ENCODE data around the gene GMPR. TPM values are rescaled to one million over a fixed set of nuclear protein-coding genes. Genes with fewer than 3 reads are reported as not detected.

GMPR gene
- total and polyA plus RNA-seq, 10 of the 15 experiments (the other 5 are each of a cell fraction or from before 2014, with no cell fraction given): 0.15 to 1.8 (median 0.49) TPM; not detected in 1

DNA sequence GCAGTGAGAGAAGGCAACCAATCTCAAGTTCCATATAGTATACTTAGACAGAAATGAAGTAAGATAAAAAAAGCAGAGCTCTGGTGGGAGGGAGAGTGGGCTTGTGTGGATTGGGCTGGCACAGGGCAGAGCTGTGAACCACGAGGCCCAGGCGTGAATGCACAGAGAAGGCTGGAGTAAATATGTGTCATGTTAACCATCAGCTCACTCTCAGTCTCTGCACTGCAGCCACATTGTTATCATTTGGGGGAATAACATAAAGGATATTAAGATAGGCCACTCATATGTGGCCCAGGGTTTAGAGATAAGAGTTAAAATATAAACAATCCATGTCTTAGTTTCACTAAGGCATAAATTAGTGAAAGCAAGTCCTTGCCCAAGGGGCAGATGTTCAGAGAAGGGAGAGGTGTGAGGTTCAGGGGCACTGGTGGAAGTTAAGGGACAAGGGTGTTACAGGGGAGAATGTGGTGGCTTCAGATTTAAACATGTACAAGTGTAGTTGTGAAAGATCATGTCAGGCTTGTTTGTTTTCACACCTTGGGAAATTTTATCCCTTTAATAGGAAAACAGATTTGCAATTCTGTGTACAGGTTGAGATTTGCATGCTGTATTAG, 14.4 kb downstream of the GMPR start:
- RAD21 ChIA-PET (ENCODE audit: unreplicated experiment): no interaction called here
- no peaks in the 10 kb centered on the region for H3K79me2 ChIP-seq (ENCODE audit: control insufficient read depth, insufficient read depth, low read length)
- peak; percentile 71 for ATAC-seq

More for the DNA sequence above, 14.4 kb downstream of the GMPR start:
- DNase-seq (ENCODE audit: low read depth, low spot score) (no peak), FAIRE-seq (no peak)
- TF ChIP-seq RUNX3 (IDR thresholded peaks at IDR 0.05; ENCODE audit: low read length): no peak
- no peak for TF ChIP-seq POLR2A (IDR thresholded peaks at IDR 0.05; ENCODE audit: low read depth, low read length)
- TF ChIP-seq SKIL (IDR thresholded peaks at IDR 0.05; ENCODE audit: low read depth, poor library complexity, severe bottlenecking): no peak
- no peak for TF ChIP-seq TCF3 (IDR thresholded peaks at IDR 0.05; ENCODE audit: borderline replicate concordance, insufficient read depth, low read depth, low read length)
- TF ChIP-seq TAF1 (IDR thresholded peaks at IDR 0.05; ENCODE audit: borderline replicate concordance, low read depth, low read length): no peak
- ChIA-PET SMC1A (ENCODE audit: uncharacterized antibody, unreplicated experiment) (no interaction called here), POLR2A (no interaction called here), CTCF (no interaction called here)
- H3K9ac ChIP-seq (ENCODE audit: control insufficient read depth, insufficient read depth, low read length): no peak overlapping the region
- BruUV-seq (replicated peaks): no TSS peak
- H3K27me3 ChIP-seq (replicated peaks in 1 of 2; ENCODE audit: control insufficient read depth in 2 of 2, insufficient read depth in 2 of 2, low read length in 1 of 2): no peaks in the 10 kb centered on the region; a peak in 1 of 4 replicates
- H2AFZ ChIP-seq (ENCODE audit: control insufficient read depth, low read depth, low read length): no peak overlapping the region
- H4K20me1 ChIP-seq (ENCODE audit: control insufficient read depth, insufficient read depth): no peaks in the 10 kb centered on the region
- H3K27ac ChIP-seq (ENCODE audit: control insufficient read depth, insufficient read depth): no peak overlapping the region
- no peaks in the 10 kb centered on the region for H3K9me3 ChIP-seq (replicated peaks; ENCODE audit: control insufficient read depth, insufficient read depth, low read length)
- no peaks in the 10 kb centered on the region for H3K4me1 ChIP-seq (ENCODE audit: control insufficient read depth, insufficient read depth, low read length)
- in situ Hi-C loops (cut with MboI): no loop called here
- H3K36me3 ChIP-seq (ENCODE audit: control insufficient read depth in 2 of 2, insufficient read depth in 2 of 2, low read length in 1 of 2): no peaks in the 10 kb centered on the region
- no peak overlapping the region for H3K4me3 ChIP-seq
- intact Hi-C loops (cut with micrococcal nuclease; ENCODE audit: unreplicated experiment): no loop called here
- 6% methylated on average over 2 of the region's 2 CpGs for WGBS (ENCODE audit: insufficient coverage, insufficient replicate concordance, low lambda C conversion rate, missing lambda C conversion rate)
- no peak overlapping the region for H3K4me2 ChIP-seq (ENCODE audit: control insufficient read depth, insufficient read depth)
